B cell (primary cell): ENCODE measurements around the gene EFCC1. TPM values are rescaled to one million over a fixed set of nuclear protein-coding genes. Genes with fewer than 3 reads are reported as not detected.

ENCODE experiments used
- ATAC-seq: fragments of 200-7000 bp; cut with Tn5 transposase; one replicate; pipeline ENCODE4 v1.10.0; 2021; ENCODE audit warnings: low read depth, mild to moderate bottlenecking, moderate number of reproducible peaks, moderate library complexity
- CTCF ChIA-PET: fragments of 350-600 bp; sonication (Branson Sonifier 250); formaldehyde crosslinking; loops from one replicate; lab custom pipeline; 2021; ENCODE audit warnings: antibody characterized with exemption, inconsistent platforms; lab: Charles Lee
- POLR2A ChIA-PET: fragments of 350-600 bp; sonication (Branson Sonifier 250); formaldehyde crosslinking; loops from one replicate; lab custom pipeline; 2021; ENCODE audit warnings: antibody characterized with exemption; lab: Charles Lee
- DNase-seq: peaks from one replicate; pipeline ENCODE4 v3.0.0; 2013
- H2AFZ ChIP-seq: 2 replicates; pipeline ENCODE4 v1.6.1; 2012; ENCODE audit warnings: mild to moderate bottlenecking, low read depth, low read length; ENCODE audit not compliant: insufficient read depth, poor library complexity, severe bottlenecking
- H3K27ac ChIP-seq, 2 donors: 1 replicate in 1 of 2; 2 replicates in 1 of 2; pipeline ENCODE4 v1.5.1; 2012 to 2013; ENCODE audit warnings: low read length in 2 of 2, mild to moderate bottlenecking in 2 of 2, moderate library complexity in 1 of 2
- H3K27me3 ChIP-seq, 4 experiments: fragments of 200-600 bp in 1 of 4; sonication (generic) in 1 of 4; replicated peaks in 1 of 4; 1 replicate in 2 of 4; 2 replicates in 2 of 4; pipeline versions ENCODE4 v1.6.1 to v1.7.0; 2013 to 2016; ENCODE audit warnings: low read length in 3 of 4, mild to moderate bottlenecking in 2 of 4, mixed read lengths in 1 of 4, moderate library complexity in 1 of 4; ENCODE audit not compliant: insufficient read depth in 4 of 4, control insufficient read depth in 3 of 4; ENCODE audit errors: control extremely low read depth in 1 of 4
- H3K36me3 ChIP-seq, 2 experiments: replicated peaks in 1 of 2; 1 replicate in 1 of 2; 2 replicates in 1 of 2; pipeline versions ENCODE4 v1.6.1 to v1.7.1; 2013; ENCODE audit warnings: low read length in 1 of 2; ENCODE audit not compliant: insufficient read depth in 2 of 2, control insufficient read depth in 1 of 2; ENCODE audit errors: control extremely low read depth in 1 of 2, extremely low read depth in 1 of 2
- H3K4me1 ChIP-seq, 2 donors: fragments of 200-600 bp in 1 of 2; sonication (generic) in 1 of 2; 1 replicate in 1 of 2; 2 replicates in 1 of 2; pipeline versions ENCODE4 v1.5.1 to v1.6.1; 2013 to 2017; ENCODE audit warnings: low read length in 2 of 2; ENCODE audit not compliant: control insufficient read depth in 2 of 2, insufficient read depth in 2 of 2
- H3K4me2 ChIP-seq: replicated peaks from 2 replicates; pipeline ENCODE3; 2012; ENCODE audit warnings: mild to moderate bottlenecking, low read depth, low read length; ENCODE audit not compliant: poor library complexity, severe bottlenecking
- H3K4me3 ChIP-seq, 5 experiments: fragments of 200-600 bp in 1 of 5; sonication (generic) in 1 of 5; 1 replicate in 3 of 5; 2 replicates in 2 of 5; pipeline versions ENCODE4 v1.5.1 to v1.7.0; 2011 to 2016; ENCODE audit warnings: low read length in 4 of 5, mild to moderate bottlenecking in 4 of 5, low read depth in 2 of 5, control low read depth in 1 of 5, moderate library complexity in 1 of 5; ENCODE audit not compliant: insufficient read depth in 1 of 5; ENCODE audit errors: control extremely low read depth in 1 of 5, extremely low read depth in 1 of 5
- H3K79me2 ChIP-seq: fragments of 200-600 bp; sonication (generic); one replicate; pipeline ENCODE4 v1.6.0; 2016; ENCODE audit warnings: low read length; ENCODE audit not compliant: control insufficient read depth, insufficient read depth
- H3K9ac ChIP-seq: fragments of 200-600 bp; sonication (generic); 2 replicates; pipeline ENCODE4 v1.6.1; 2017; ENCODE audit warnings: mild to moderate bottlenecking, low read length, moderate library complexity
- H3K9me3 ChIP-seq, 3 donors: one replicate each; pipeline versions ENCODE4 v1.6.1 to v1.7.1; 2013; ENCODE audit warnings: low read length in 2 of 3; ENCODE audit not compliant: control insufficient read depth in 2 of 3, insufficient read depth in 1 of 3; ENCODE audit errors: control extremely low read depth in 1 of 3
- H4K20me1 ChIP-seq: 2 replicates; pipeline ENCODE4 v1.6.0; 2012; ENCODE audit warnings: mild to moderate bottlenecking, low read length; ENCODE audit not compliant: insufficient read depth, control insufficient read depth, poor library complexity, severe bottlenecking
- H3K27ac Mint-ChIP-seq: one replicate; pipeline ENCODE4 v1.8.0; 2021; ENCODE audit warnings: mixed read lengths
- H3K27me3 Mint-ChIP-seq: one replicate; pipeline ENCODE4 v1.8.0; 2021; ENCODE audit warnings: mixed read lengths
- H3K4me1 Mint-ChIP-seq: one replicate; pipeline ENCODE4 v1.8.0; 2021; ENCODE audit warnings: mixed read lengths
- H3K4me3 Mint-ChIP-seq: one replicate; pipeline ENCODE4 v1.8.0; 2021; ENCODE audit warnings: mixed read lengths
- H3K9me3 Mint-ChIP-seq: one replicate; pipeline ENCODE4 v1.8.0; 2022; ENCODE audit warnings: mixed read lengths; ENCODE audit not compliant: insufficient read depth
- CTCF ChIP-seq: fragments of 200-600 bp; IDR thresholded peaks from one replicate; pipeline ENCODE4 v1.8.0; 2022; ENCODE audit warnings: antibody characterized with exemption, mild to moderate bottlenecking
- EZH2 ChIP-seq: IDR thresholded peaks from 2 replicates; pipeline ENCODE4 v1.6.1; 2012; ENCODE audit warnings: borderline replicate concordance, low read depth, mild to moderate bottlenecking, moderate library complexity, low read length; ENCODE audit not compliant: insufficient read depth, poor library complexity, severe bottlenecking
- WGBS: methylation state at CpG from one replicate; pipeline ENCODE4 v1.1.5; 2013; ENCODE audit warnings: missing lambda C conversion rate; ENCODE audit not compliant: insufficient coverage; 5-methylcytosine and 5-hydroxymethylcytosine counted together
- intact Hi-C: fragments of 100-400 bp; cut with micrococcal nuclease; formaldehyde crosslinking; loops from one replicate; pipeline ENCODE4 v1.10.0; 2022
- polyA plus RNA-seq: library from polyadenylated mRNA; depleted of rRNA; stranded (reverse); fragments of >200 nt; gene quantifications from 2 replicates; pipeline ENCODE4 v1.2.3, GENCODE V29; 2012
- total RNA-seq, 2 donors: library from RNA; stranded (reverse); fragments of 120-200 nt in 1 of 2; gene quantifications; 1 replicate in 1 of 2; 2 replicates in 1 of 2; pipeline versions ENCODE4 v1.2.3 to v1.2.4, GENCODE V29; 2013 to 2022

The EFCC1 gene
- total and polyA plus RNA-seq, 2 donors (not counting 1 experiment from before 2014, with no cell fraction given): 0.06 TPM; not detected in 1

- Mint-ChIP-seq H3K4me1 (no peaks in the 10 kb centered on the region), H3K27me3 (peaks cover 25% of the 10 kb centered on the region), H3K27ac (no peak overlapping the region), H3K9me3 (no peaks in the 10 kb centered on the region), H3K4me3 (no peak overlapping the region)
- H3K36me3 ChIP-seq: no peaks in the 10 kb centered on the region
- ChIA-PET POLR2A (no interaction called here), CTCF (interaction anchor here (1.2 to 1.7 kb wide), 3 partner anchors 16 to 66 kb away, joined by 3 to 4 read pairs (median 4); no protein-coding TSS in a partner anchor)
- ATAC-seq: no peak
- no peaks in the 10 kb centered on the region for H4K20me1 ChIP-seq
- intact Hi-C loops: no loop called here
- no peak overlapping the region for H3K9ac ChIP-seq
- H3K4me2 ChIP-seq: no peak overlapping the region
- no peak for DNase-seq
- H3K27ac ChIP-seq: no peak overlapping the region
- H2AFZ ChIP-seq: no peak overlapping the region
- WGBS: 89% methylated on average over 5 of the region's 11 CpGs
- H3K27me3 ChIP-seq: peaks cover 0 to 20% (median under 1%) of the 10 kb centered on the region in 4 experiments
- TF ChIP-seq CTCF (no peak), EZH2 (no peak)
- no peak overlapping the region for H3K4me3 ChIP-seq
- H3K4me1 ChIP-seq: no peaks in the 10 kb centered on the region
- H3K9me3 ChIP-seq: peaks cover 0 to 8% (median 0%) of the 10 kb centered on the region in 3 donors
- no peaks in the 10 kb centered on the region for H3K79me2 ChIP-seq
Observed at GRCh38 chr3:129035360-129036221, 34.5 kb downstream of the EFCC1 start.
